HG02763 (cell line): Measurements from ENCODE around the gene HES1.

ENCODE experiments used
- ATAC-seq: cut with Tn5 transposase; IDR thresholded peaks from one replicate; pipeline ENCODE4 v1.9.1; 2021; ENCODE audit warnings: mild to moderate bottlenecking, moderate library complexity; ENCODE audit not compliant: unreplicated experiment

The HES1 gene

GRCh38 chr3:194101592-194102432, 34.1 kb upstream of the HES1 start:
- ATAC-seq, result peak; percentile 25

DNA sequence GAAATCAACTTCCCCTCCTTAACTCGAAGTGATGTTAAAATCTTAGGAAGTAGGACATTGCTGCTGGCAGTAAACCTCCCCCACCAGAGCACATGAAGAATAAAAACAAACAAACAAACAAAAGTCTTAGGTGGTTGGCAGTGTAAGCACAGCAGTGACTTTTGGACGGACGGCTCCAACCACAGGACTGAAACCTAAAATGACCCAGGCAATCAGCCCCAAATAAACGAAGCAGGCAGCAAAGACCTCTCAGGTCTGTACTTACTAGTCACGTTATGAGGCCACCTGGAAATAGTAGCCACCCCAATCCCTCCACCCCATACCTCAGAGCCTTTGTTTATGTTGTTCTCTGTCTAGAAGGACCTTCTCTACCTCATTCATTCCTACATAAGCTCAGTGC, 33.5 kb upstream of the HES1 start:
- ATAC-seq, result peak; percentile 29

DNA sequence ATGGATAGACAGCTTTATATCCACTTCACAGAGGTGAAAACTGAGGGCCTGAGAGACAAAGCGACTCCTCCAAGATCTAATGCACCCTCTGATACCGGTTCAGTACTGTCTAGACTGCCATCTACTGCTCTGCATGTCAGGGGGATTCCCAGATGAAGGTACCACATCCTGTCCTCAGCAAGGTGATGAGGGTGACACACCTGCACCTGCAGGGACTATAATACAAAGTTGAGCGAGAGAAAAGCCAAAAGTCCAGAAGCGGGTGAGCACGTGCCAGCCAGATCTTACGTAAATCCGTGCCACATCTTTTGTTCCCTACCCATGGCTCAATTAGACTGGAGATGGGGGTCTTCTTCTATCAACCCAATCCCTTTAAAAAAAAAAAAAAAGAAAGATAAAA, 32.4 kb upstream of the HES1 start:
- peak; percentile 24 for ATAC-seq

- no peak for ATAC-seq
Observed at GRCh38 chr3:194103983-194104751, 31.8 kb upstream of the HES1 start.

- ATAC-seq, result no peak
Observed at GRCh38 chr3:194105292-194105691, 30.7 kb upstream of the HES1 start.

DNA sequence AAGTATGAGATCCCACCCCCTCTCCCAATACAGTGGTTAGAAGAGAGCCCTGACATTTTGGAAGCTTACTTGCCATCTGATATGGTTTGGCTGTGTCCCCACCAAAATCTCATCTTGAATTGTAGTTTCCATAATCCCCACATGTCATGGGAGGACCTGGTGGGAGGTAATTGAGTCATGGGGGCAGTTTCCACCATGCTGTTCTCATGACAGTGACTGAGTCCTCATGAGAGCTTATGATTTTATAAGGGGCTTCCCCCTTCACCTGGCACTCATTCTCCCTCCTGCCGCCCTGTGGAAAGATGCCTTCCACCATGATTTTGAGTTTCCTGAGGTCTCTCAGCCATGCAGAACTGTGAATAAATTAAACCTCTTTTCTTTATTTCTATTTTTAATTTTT, 28.8 kb upstream of the HES1 start:
- ATAC-seq, result no peak

GRCh38 chr3:194109192-194109863, 26.6 kb upstream of the HES1 start:
- no peak for ATAC-seq

- no peak for ATAC-seq
Observed at GRCh38 chr3:194110483-194110882, 25.5 kb upstream of the HES1 start.

GRCh38 chr3:194111336-194111735, 24.6 kb upstream of the HES1 start:
- ATAC-seq, result no peak

DNA sequence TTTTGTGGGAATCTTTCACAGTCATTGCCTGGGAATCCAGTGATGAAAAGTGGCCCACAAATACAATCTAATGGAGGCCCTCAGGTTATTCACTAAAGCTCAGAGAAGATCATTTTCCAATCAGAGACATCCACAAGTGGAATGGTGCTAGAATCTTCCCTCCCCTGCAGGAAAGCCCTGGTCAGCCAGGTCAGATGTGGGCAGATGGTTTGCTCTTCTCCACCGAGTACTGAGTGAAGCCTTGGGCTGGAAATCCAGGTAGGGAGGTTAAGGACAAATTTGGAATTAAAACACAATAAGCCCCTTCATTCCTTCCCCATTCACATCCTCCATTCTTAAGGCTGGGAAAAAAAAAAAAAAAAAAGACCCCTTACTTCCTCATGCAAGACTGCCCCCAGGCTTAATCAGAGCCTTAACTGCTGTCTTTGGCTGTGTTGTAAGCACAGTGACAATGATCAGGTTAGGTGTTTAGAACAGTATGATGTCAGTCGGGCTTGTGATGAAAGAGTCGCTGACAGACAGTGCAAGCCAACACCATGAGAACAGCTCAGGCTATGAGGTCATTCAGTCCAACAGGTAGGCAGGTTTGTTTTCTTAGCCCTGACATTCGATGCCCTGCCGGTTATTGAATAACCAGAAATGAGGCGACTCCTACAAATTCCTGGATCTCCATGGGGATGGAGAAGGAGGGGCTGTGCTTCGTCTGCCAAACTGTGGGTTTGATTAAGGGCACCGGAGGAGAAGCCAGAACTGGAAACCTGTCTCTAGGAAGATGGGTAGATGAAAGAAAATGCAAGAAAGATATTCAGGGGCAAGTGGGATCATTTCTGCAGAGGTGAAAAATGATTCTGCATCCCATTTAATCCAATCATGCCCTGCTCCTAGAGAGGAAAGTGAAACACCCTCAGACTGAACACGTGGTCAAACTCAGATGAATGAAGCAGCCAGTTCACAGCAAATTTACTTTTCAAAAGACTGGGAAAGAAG, 23.5 kb upstream of the HES1 start:
- no peak for ATAC-seq

DNA sequence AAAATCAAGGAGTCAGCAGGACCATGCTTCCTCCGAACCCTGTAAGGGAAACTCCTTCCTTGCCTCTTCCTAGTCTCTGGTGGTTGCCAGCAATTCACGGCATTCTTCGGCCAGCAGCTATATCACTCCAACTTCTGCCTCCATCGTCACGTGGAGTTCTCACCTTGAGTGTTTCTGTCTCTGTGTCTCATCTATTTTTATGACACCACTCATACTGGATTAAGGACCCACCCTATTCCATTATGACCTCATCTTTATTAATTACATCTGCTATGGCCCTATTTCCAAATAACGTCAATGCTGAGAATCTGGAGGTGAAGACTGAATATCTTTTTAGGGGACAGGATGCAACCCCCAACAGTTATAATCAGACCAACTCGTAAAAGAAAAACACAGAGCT, 21.8 kb upstream of the HES1 start:
- no peak for ATAC-seq

GRCh38 chr3:194117104-194117845, 18.7 kb upstream of the HES1 start:
- ATAC-seq, result no peak

DNA sequence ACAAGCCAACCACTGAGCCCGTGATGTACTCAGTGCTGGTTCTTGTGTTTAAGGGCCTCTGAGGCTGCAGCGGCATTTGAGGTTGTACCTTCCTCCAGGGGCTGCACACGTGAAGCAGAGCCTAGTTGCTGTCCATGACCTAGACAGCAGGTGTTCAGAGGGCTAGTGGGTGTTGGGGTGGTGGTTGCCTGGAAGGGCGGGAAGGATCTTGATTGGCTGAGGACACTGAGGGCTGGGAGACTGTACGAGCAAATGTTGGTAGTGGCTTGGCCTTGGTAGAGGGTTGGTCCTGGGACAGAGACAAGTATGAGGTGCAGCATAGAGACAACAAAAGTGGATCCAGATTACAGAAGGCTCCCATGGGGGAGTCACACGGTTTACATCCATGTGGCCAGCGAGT, 17.0 kb upstream of the HES1 start:
- ATAC-seq, result no peak

DNA sequence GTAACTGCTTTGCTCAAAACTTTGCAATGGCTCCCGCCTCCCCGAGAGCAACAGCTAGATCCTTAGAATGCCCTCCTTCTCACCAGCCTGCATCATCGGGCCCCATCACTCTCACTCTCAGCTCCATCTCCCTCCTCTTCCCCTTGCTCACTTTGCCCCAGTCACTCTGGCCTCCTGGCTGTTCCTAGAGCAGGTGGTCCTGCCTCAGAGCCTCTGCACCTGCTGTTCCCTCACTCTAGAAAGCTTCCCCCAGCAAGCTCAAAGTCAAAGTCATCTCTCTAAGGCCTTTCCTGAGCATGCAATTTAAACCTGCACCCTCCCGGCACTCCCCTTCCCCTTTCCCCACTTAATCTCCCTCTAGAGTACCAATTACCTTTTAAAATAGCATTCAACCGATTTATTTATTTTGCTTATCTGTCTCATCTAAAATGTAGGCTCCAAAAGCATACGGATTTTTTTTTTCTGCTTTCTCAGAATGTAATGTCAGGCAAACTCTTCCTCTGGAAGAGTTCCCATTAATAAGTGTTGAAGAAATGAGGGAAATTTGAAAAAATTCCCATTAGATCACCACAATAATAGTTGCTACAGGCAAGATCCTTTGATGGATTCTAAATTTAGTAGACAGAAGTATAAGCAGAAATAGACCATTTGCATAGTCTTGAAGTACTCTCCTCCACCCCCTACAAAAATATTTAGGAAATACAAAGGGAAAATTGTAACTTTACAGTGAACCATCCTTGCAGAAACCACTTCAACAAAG, 15.9 kb upstream of the HES1 start:
- no peak for ATAC-seq

GRCh38 chr3:194120789-194121770, 14.9 kb upstream of the HES1 start:
- no peak for ATAC-seq

- no peak for ATAC-seq
Observed at GRCh38 chr3:194121891-194122631, 13.9 kb upstream of the HES1 start.

DNA sequence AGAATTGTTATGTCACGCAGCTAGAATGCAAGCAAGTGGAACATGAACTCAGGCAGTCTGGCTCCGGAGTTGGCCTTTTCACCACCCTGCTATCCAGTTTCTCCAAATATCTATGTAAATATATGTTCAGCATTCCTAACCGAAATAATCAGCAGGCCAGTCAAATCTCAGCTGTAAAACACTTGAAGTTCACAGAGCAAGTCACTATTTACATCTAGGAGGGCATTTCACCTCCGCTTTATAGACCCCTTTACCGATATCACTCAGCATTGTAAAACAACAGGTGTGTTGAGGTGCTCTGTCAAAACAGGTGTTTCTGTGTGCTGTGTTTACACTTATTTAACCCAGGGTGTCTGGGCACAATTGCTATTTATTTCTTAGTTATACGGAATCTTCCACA, 12.2 kb upstream of the HES1 start:
- no peak for ATAC-seq
